Nephron progenitor cell (in vitro differentiated cells): Measurements from ENCODE around the gene FAM83E.

Experiments used
- DNase-seq: peaks from one replicate; pipeline ENCODE4 v3.0.0; 2021
- H3K27ac Mint-ChIP-seq: 2 replicates; pipeline ENCODE4 v1.8.0; 2021; ENCODE audit warnings: mild to moderate bottlenecking, moderate library complexity, mixed read lengths
- H3K27me3 Mint-ChIP-seq: 2 replicates; pipeline ENCODE4 v1.8.0; 2021; ENCODE audit warnings: mild to moderate bottlenecking, low read depth, mixed read lengths; ENCODE audit not compliant: poor library complexity
- H3K36me3 Mint-ChIP-seq: 2 replicates; pipeline ENCODE4 v1.8.0; 2021; ENCODE audit warnings: low read depth, mixed read lengths
- H3K4me1 Mint-ChIP-seq: 2 replicates; pipeline ENCODE4 v1.8.0; 2021; ENCODE audit warnings: mixed read lengths
- H3K4me3 Mint-ChIP-seq: 2 replicates; pipeline ENCODE4 v1.8.0; 2021; ENCODE audit warnings: mild to moderate bottlenecking, moderate library complexity, mixed read lengths
- H3K9me3 Mint-ChIP-seq: 2 replicates; pipeline ENCODE4 v1.8.0; 2021; ENCODE audit warnings: mild to moderate bottlenecking, moderate library complexity, mixed read lengths
- CTCF ChIP-seq: fragments of 200-600 bp; sonication (generic); IDR thresholded peaks from 2 replicates; pipeline ENCODE4 v1.5.0; 2021; ENCODE audit warnings: antibody characterized with exemption

Gene FAM83E

DNA sequence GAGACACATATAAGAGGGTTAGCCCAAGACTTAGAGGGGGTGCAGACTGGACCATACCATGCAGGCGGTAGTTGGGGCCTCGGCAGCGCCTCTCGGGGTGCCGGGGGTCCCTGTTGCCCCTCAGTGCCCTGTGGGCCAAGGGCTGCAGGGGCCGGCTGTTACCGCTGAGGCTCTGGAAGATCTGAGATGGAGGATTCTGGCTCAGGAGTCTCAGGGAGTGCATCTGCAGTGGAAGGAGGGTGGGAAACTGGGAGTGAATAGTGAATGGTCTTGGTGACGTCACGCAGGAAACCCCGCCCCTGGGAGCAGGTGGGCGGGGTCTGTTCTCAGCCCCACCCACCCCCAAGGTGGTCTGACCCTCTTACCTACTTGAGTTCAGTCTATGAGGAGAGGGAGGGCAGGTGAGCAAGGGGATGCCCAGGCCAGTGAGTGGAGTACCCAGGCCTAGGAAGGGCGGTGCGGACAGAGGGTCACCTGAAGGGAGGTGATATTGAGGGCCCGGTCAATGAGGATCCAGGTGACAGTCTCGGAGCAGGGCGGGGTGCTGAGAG, 24.0 kb upstream of the FAM83E start:
- H3K27me3 Mint-ChIP-seq = peaks cover 7% of the 10 kb centered on the region
- H3K36me3 Mint-ChIP-seq = peaks cover 12% of the 10 kb centered on the region
- no peak for TF ChIP-seq CTCF
- peak overlapping the region; percentile 92 for H3K4me3 Mint-ChIP-seq
- peak overlapping the region; percentile 88 for H3K27ac Mint-ChIP-seq
- DNase-seq = peak; percentile 49
- H3K4me1 Mint-ChIP-seq = peaks cover 42% of the 10 kb centered on the region
- no peaks in the 10 kb centered on the region for H3K9me3 Mint-ChIP-seq

DNA sequence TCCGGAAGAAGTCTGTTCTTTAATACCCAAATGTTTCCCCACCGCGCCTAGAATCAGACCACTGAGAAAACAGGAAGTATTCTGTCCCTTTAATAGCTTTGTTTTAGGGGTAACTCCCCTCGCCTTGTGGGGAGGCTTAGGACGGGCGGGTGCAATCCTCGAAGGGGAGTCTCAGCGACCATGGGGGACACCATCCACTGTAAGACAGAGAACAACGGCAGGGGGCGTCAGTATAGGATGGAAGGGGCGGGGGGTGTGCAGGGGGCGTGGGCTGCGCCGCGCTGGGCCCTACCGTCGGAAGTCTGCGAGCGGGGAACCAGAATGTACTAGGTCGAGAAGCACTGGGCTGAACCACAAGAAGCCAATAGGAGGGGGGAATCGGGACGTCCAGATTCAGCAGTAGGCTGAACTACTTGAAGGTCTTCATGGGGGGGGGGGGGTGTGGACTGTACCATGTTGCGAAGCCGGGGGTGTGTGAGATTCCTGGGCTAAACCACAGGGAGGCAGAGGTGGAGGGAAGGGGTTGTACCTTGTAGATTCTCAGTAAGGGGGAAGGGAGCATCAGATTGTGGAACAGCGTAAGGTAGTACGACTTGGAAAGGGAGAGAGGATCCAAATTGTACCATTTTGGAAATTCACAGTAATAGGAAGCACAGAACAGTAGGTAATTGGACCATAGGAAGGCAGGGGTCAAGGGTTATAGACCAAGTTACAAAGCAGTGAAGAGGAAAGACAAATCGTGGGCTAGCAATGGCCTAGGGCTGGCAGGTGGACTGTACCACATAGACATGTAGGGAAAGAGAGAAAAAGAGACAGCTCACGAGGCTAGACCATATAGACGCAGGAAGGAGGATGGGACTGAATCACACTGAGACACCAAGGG, 23.3 kb upstream of the FAM83E start:
- Mint-ChIP-seq H3K27ac (peak overlapping the region; percentile 97), H3K9me3 (no peaks in the 10 kb centered on the region), H3K36me3 (peaks cover 12% of the 10 kb centered on the region), H3K4me1 (peaks cover 49% of the 10 kb centered on the region), H3K4me3 (peak overlapping the region; percentile 92), H3K27me3 (peaks cover 7% of the 10 kb centered on the region)
- peak; percentile 78 for DNase-seq
- TF ChIP-seq CTCF = no peak

DNA sequence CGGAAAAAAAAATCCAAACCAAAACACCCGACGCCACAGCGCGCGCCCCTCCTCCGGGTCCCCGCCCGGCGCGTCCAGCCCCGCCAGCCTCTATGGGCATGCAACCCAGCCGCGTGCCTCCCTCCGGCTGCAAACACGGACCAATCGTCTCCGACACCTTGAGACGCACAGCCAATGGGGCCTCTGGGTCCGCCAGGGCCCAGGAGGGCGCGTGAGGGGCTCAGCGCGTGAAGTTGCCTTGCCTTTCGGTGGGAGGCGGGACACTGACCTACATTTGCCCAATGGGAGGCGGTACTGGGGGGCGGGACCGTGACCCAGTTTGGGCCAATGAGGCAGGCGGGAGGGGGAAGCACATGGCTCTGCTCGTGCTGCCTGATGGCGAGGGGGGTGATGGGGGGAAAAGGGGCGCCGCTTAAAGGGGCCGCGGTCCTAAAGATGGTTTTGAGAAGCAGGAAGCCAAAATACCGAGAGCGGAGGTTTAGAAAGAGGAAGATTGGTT, 22.6 kb upstream of the FAM83E start:
- H3K36me3 Mint-ChIP-seq = peaks cover 12% of the 10 kb centered on the region
- H3K27me3 Mint-ChIP-seq = peaks cover 7% of the 10 kb centered on the region
- H3K27ac Mint-ChIP-seq = peak overlapping the region; percentile 97
- H3K4me1 Mint-ChIP-seq = peaks cover 56% of the 10 kb centered on the region
- H3K9me3 Mint-ChIP-seq = no peaks in the 10 kb centered on the region
- DNase-seq = peak; percentile 97
- TF ChIP-seq CTCF = no peak
- H3K4me3 Mint-ChIP-seq = peak overlapping the region; percentile 92

DNA sequence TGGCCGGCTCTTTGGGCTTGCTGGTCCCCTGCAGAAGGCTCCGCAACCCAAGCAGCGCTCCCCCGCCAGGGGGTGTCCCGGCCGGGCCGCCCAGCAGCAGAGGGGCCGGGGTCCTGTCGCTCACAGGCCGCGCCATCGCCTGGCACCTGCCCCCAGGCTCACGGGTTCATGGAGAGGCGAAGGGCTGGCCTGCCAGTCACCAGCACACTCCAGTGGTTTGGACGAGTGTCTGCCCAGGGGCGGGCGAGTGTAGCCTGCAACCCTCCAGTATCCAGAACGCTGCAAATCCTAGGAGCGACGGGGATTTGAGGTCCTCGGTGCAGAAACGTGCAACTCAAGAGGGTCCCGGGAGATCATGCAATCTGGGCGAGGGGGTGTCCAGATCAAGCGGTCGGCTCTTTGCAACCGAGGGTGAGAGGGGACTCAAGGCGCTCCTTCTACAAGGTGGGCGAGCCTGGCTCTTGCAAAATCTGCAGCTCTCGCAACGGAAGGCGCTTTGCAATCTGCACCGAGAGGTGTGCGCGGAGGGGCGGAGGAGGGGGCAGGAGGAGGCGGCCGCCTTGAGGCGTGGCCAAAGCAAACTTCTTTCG, 22.1 kb upstream of the FAM83E start, which contains the start of gene DBP:
Gene DBP, minus strand, starts transcription at position 521 of the 590 bp plus-strand sequence. Its CDS starts 385 bp downstream, at position 136.
- H3K9me3 Mint-ChIP-seq = no peaks in the 10 kb centered on the region
- peak; percentile 56 for DNase-seq
- peaks cover 61% of the 10 kb centered on the region for H3K4me1 Mint-ChIP-seq
- H3K4me3 Mint-ChIP-seq = peak within 1 kb of the TSS; percentile 92
- TF ChIP-seq CTCF = no peak
- peaks cover 12% of the 10 kb centered on the region for H3K36me3 Mint-ChIP-seq
- peak within 1 kb of the TSS; percentile 97 for H3K27ac Mint-ChIP-seq
- H3K27me3 Mint-ChIP-seq = peaks cover 6% of the 10 kb centered on the region

DNA sequence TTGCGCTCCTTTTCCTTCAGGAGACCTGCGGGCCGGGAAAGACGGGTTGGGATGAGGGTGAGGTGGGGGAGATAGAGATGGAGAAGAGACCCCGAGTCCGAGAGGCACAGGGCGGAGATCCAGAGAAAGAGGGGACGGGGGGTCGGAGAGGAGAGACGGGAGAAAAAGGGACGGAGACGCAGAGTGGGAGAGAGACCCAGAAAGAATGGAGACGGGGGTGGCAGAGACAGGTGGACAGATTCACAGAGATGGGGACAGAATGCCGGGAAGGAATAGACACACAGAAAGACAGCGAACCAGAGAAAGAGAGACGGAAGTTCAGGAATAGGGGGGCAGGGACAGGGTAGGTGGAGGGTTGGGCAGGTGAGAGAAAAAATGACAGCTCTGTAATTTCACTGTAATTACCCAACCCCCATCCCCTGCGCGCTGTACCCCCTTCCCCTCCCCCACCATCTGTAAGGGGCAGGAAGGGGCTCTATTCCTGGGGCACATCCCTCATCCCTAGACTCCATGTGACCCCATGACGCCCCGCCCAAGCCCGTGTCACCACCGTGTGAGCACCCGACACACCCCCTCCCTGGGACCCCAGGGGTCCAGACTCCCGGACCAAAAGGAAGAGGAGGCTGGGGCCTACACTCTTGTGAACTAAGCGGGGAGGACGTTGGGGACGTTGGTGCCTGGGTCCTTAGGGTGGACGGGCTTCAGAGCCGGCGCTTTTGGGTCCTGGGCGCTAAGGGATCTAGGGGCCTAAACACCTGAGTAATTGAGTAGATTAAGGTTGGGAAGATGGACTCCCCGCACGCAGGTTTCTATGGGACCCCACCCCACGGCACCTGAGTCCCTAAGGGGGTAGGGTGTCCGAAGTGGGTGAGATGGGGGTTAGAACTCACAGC, 21.3 kb upstream of the FAM83E start:
- TF ChIP-seq CTCF = no peak
- Mint-ChIP-seq H3K9me3 (no peaks in the 10 kb centered on the region), H3K27ac (no peak overlapping the region), H3K36me3 (peaks cover 12% of the 10 kb centered on the region), H3K27me3 (peaks cover 4% of the 10 kb centered on the region), H3K4me1 (peaks cover 69% of the 10 kb centered on the region), H3K4me3 (peak overlapping the region; percentile 92)
- no peak for DNase-seq
